ENCODE results near the gene PLA2G4A.

PLA2G4A gene

DNA sequence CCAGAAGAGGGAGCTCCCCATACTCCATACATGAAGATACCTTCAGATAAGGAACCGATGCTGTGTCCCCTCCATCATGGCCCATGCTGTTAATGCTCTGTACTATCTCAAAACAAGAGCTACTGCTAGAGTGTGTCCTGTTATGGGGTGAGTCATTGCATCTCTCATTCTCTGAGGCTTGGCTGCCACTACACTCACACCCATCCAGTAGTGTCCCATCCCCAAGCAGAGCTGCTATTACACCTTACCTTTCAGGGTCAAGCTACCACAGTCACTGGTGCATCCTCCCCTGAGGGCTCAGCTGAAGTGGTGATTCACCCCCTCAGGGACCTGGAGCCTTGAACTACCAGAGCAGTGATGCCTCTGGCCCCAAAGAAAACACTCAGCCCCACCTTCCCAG lies 198.5 kb downstream of the PLA2G4A start:
- no peaks in the 10 kb centered on the region for H3K27me3 ChIP-seq (ENCODE audit: insufficient read depth, poor library complexity, severe bottlenecking)
- DNase-seq (ENCODE audit: low spot score), result no peak
- TF ChIP-seq, protein P1, sequence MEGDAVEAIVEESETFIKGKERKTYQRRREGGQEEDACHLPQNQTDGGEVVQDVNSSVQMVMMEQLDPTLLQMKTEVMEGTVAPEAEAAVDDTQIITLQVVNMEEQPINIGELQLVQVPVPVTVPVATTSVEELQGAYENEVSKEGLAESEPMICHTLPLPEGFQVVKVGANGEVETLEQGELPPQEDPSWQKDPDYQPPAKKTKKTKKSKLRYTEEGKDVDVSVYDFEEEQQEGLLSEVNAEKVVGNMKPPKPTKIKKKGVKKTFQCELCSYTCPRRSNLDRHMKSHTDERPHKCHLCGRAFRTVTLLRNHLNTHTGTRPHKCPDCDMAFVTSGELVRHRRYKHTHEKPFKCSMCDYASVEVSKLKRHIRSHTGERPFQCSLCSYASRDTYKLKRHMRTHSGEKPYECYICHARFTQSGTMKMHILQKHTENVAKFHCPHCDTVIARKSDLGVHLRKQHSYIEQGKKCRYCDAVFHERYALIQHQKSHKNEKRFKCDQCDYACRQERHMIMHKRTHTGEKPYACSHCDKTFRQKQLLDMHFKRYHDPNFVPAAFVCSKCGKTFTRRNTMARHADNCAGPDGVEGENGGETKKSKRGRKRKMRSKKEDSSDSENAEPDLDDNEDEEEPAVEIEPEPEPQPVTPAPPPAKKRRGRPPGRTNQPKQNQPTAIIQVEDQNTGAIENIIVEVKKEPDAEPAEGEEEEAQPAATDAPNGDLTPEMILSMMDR (IDR thresholded peaks at IDR 0.05; ENCODE audit: poor library complexity, severe bottlenecking), result no peak
- H3K27ac ChIP-seq (ENCODE audit: poor library complexity, severe bottlenecking), result no peak overlapping the region
- H3K36me3 ChIP-seq (ENCODE audit: low read depth), result no peaks in the 10 kb centered on the region
- H3K4me1 ChIP-seq (ENCODE audit: insufficient read depth, poor library complexity, severe bottlenecking), result no peaks in the 10 kb centered on the region
- H3K4me3 ChIP-seq (ENCODE audit: severe bottlenecking), result no peak overlapping the region
- H3K9me3 ChIP-seq (ENCODE audit: severe bottlenecking), result peaks cover 1% of the 10 kb centered on the region
- ATAC-seq (ENCODE audit: low read depth), result no peak

DNA sequence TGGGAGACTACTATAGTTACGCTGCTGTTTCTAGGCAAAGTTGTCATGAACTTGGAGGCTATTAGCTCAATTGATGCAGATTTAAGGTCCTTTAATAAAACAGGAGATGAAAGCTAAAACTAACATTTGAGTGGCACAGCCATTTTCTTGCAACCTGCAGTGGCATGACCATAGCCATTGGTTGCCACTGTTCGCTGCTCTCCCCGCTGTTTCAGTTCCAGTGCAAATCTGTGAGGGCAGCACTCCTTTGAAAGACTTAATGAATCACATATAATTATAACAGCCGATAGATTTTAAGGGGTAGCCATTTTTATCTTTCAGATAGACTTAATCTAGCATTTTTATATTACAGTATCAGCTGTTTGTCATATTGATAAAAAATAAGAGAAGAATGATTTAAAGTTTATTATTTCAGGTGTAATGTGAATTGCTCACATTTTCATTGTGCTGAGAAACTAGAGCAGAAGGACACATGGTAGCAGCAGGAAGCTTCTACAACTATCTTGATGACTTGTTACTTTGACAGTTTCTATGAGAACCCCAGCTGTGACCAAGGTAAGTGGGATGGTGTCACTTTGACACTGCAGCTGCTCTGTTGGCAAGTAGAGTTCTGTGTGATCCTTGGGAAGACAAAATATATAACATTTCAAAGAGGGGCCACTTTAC lies 203.7 kb downstream of the PLA2G4A start:
- Histone ChIP-seq H3K27ac (ENCODE audit: poor library complexity, severe bottlenecking) (no peak overlapping the region), H3K9me3 (ENCODE audit: severe bottlenecking) (peaks cover 1% of the 10 kb centered on the region), H3K4me3 (ENCODE audit: severe bottlenecking) (no peak overlapping the region), H3K36me3 (ENCODE audit: low read depth) (no peaks in the 10 kb centered on the region), H3K27me3 (ENCODE audit: insufficient read depth, poor library complexity, severe bottlenecking) (no peaks in the 10 kb centered on the region), H3K4me1 (ENCODE audit: insufficient read depth, poor library complexity, severe bottlenecking) (no peaks in the 10 kb centered on the region)
- TF ChIP-seq, protein P1 (IDR thresholded peaks at IDR 0.05; ENCODE audit: poor library complexity, severe bottlenecking), result no peak
- ATAC-seq (ENCODE audit: low read depth) (no peak), DNase-seq (ENCODE audit: low spot score) (no peak)

DNA sequence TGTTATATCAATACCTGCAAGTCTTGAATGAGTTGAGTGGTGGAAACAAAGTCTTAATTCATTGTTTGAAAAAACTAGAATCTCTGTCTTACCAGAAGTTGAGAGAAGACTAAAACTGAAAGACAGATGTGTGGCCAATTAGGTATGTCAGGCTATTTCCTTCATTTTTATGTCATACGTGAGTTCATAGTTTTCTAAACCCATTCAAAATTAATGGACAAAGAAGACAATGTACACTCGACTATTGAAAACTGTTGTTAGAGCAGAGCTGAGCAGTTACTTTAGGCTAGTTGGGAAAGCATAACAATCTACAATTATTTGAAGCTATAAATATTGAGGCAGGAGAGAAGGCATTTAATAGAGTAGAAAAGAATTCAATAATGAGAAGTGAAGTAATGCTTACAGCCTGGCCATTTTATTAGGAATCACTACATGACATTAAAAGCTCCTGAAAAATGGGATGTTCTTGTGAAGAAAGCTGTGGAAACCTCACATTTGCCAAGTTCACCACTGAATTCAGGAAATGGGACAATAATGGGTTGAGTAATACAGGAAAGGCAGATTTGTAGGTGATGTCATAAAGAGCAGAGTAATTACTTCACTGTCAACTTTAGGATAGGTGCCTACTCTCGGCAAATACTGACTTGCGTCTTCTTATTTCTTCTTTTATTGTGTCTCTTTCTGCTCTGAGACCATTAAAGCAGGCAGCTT lies 204.4 kb downstream of the PLA2G4A start:
- H3K27me3 ChIP-seq (ENCODE audit: insufficient read depth, poor library complexity, severe bottlenecking), result no peaks in the 10 kb centered on the region
- no peak overlapping the region for H3K27ac ChIP-seq (ENCODE audit: poor library complexity, severe bottlenecking)
- no peak for ATAC-seq (ENCODE audit: low read depth)
- no peaks in the 10 kb centered on the region for H3K36me3 ChIP-seq (ENCODE audit: low read depth)
- no peak overlapping the region for H3K4me3 ChIP-seq (ENCODE audit: severe bottlenecking)
- peaks cover 1% of the 10 kb centered on the region for H3K9me3 ChIP-seq (ENCODE audit: severe bottlenecking)
- no peak for DNase-seq (ENCODE audit: low spot score)
- H3K4me1 ChIP-seq (ENCODE audit: insufficient read depth, poor library complexity, severe bottlenecking), result no peaks in the 10 kb centered on the region
- TF ChIP-seq, protein P1 (IDR thresholded peaks at IDR 0.05; ENCODE audit: poor library complexity, severe bottlenecking), result no peak

DNA sequence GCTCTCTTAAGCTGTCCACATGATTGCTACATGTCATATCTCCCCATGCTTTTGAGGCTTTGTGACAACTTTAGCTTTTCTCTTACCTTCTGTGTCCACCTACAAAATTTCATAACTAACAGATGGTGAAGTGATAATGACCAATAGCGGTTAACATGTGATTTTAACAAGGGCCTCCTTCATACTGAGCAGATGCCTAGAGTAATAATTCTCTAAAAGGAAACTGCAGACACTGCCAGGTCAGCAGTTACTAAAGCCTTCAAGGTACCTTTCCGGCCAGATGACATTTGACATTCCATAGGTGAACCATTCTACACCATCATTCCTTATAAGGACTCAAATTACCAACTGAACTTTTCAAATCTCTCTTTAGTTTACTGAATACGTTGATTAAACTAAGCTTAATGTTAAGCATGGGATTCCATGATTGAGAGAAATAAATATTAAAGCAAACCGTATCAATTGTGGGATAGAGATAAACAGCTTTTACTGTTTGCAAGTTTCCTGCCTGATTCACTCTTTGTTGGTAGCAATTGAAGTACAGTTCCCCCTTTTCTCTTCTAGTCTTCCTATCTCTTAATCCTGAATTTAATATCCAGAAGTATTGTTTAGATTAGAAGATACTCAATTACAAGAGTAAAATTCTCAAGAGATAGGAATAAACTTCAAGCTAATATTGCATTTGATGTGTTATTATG lies 205.1 kb downstream of the PLA2G4A start:
- DNase-seq (ENCODE audit: low spot score) (no peak), ATAC-seq (ENCODE audit: low read depth) (no peak)
- TF ChIP-seq, protein P1 (IDR thresholded peaks at IDR 0.05; ENCODE audit: poor library complexity, severe bottlenecking), result no peak
- Histone ChIP-seq H3K36me3 (ENCODE audit: low read depth) (no peaks in the 10 kb centered on the region), H3K4me1 (ENCODE audit: insufficient read depth, poor library complexity, severe bottlenecking) (peaks cover under 1% of the 10 kb centered on the region), H3K27ac (ENCODE audit: poor library complexity, severe bottlenecking) (no peak overlapping the region), H3K4me3 (ENCODE audit: severe bottlenecking) (no peak overlapping the region), H3K27me3 (ENCODE audit: insufficient read depth, poor library complexity, severe bottlenecking) (no peaks in the 10 kb centered on the region), H3K9me3 (ENCODE audit: severe bottlenecking) (peaks cover 1% of the 10 kb centered on the region)
